Hepatocyte (in vitro differentiated cells): ENCODE results near the gene LLGL1.

Experiments used
- EZH2 ChIP-seq: fragments of 200-600 bp; sonication (generic); IDR thresholded peaks from 2 replicates; pipeline ENCODE4 v1.6.1; 2016; ENCODE audit warnings: antibody characterized with exemption, mild to moderate bottlenecking, borderline replicate concordance
- EZH2phosphoT487 ChIP-seq: fragments of 200-600 bp; sonication (generic); IDR thresholded peaks from one replicate; pipeline ENCODE4 v1.6.1; 2018; ENCODE audit warnings: antibody characterized with exemption, mild to moderate bottlenecking, low read depth, moderate library complexity; ENCODE audit not compliant: unreplicated experiment, severe bottlenecking
- TF ChIP-seq, protein P1 (sequence below): fragments of 200-600 bp; sonication (generic); IDR thresholded peaks from 2 replicates; pipeline ENCODE4 v1.5.1; 2016; ENCODE audit warnings: antibody characterized with exemption, mild to moderate bottlenecking; ENCODE audit not compliant: poor library complexity

- TF ChIP-seq, protein P1, sequence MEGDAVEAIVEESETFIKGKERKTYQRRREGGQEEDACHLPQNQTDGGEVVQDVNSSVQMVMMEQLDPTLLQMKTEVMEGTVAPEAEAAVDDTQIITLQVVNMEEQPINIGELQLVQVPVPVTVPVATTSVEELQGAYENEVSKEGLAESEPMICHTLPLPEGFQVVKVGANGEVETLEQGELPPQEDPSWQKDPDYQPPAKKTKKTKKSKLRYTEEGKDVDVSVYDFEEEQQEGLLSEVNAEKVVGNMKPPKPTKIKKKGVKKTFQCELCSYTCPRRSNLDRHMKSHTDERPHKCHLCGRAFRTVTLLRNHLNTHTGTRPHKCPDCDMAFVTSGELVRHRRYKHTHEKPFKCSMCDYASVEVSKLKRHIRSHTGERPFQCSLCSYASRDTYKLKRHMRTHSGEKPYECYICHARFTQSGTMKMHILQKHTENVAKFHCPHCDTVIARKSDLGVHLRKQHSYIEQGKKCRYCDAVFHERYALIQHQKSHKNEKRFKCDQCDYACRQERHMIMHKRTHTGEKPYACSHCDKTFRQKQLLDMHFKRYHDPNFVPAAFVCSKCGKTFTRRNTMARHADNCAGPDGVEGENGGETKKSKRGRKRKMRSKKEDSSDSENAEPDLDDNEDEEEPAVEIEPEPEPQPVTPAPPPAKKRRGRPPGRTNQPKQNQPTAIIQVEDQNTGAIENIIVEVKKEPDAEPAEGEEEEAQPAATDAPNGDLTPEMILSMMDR, result no peak
- TF ChIP-seq EZH2 (no peak), EZH2phosphoT487 (no peak)
These were observed 41.0 kb upstream of the LLGL1 start for GRCh38 chr17:18184143-18185031.
